ENCODE results near the gene SHF.

The SHF gene

GRCh38 chr15:45164914-45165313 is 22.9 kb downstream of the SHF start:
- H3K4me1 ChIP-seq (ENCODE audit: control insufficient read depth, insufficient read depth, low read length), result peaks cover 8% of the 10 kb centered on the region
- H3K36me3 ChIP-seq (ENCODE audit: control insufficient read depth, insufficient read depth, low read length), result no peaks in the 10 kb centered on the region
- no peak overlapping the region for H3K4me3 ChIP-seq (ENCODE audit: low read depth, low read length)
- H3K27me3 ChIP-seq (ENCODE audit: control insufficient read depth, insufficient read depth, low read length), result no peaks in the 10 kb centered on the region
- H3K9me3 ChIP-seq (ENCODE audit: control insufficient read depth, insufficient read depth, low read length), result no peaks in the 10 kb centered on the region
- H3K9ac ChIP-seq (ENCODE audit: low read depth, low read length), result no peak overlapping the region

GRCh38 chr15:45163508-45163856 is 24.3 kb downstream of the SHF start:
- no peaks in the 10 kb centered on the region for H3K9me3 ChIP-seq (ENCODE audit: control insufficient read depth, insufficient read depth, low read length)
- H3K9ac ChIP-seq (ENCODE audit: low read depth, low read length), result no peak overlapping the region
- no peak overlapping the region for H3K4me3 ChIP-seq (ENCODE audit: low read depth, low read length)
- peaks cover 2% of the 10 kb centered on the region for H3K4me1 ChIP-seq (ENCODE audit: control insufficient read depth, insufficient read depth, low read length)
- no peaks in the 10 kb centered on the region for H3K27me3 ChIP-seq (ENCODE audit: control insufficient read depth, insufficient read depth, low read length)
- H3K36me3 ChIP-seq (ENCODE audit: control insufficient read depth, insufficient read depth, low read length), result no peaks in the 10 kb centered on the region

- H3K27me3 ChIP-seq (ENCODE audit: control insufficient read depth, insufficient read depth, low read length), result no peaks in the 10 kb centered on the region
- no peaks in the 10 kb centered on the region for H3K36me3 ChIP-seq (ENCODE audit: control insufficient read depth, insufficient read depth, low read length)
- H3K4me3 ChIP-seq (ENCODE audit: low read depth, low read length), result no peak overlapping the region
- no peaks in the 10 kb centered on the region for H3K9me3 ChIP-seq (ENCODE audit: control insufficient read depth, insufficient read depth, low read length)
- no peak overlapping the region for H3K9ac ChIP-seq (ENCODE audit: low read depth, low read length)
- H3K4me1 ChIP-seq (ENCODE audit: control insufficient read depth, insufficient read depth, low read length), result peaks cover 2% of the 10 kb centered on the region
These were observed 24.8 kb downstream of the SHF start for GRCh38 chr15:45162771-45163507.

- Histone ChIP-seq H3K36me3 (ENCODE audit: control insufficient read depth, insufficient read depth, low read length) (no peaks in the 10 kb centered on the region), H3K27me3 (ENCODE audit: control insufficient read depth, insufficient read depth, low read length) (no peaks in the 10 kb centered on the region), H3K4me3 (ENCODE audit: low read depth, low read length) (no peak overlapping the region), H3K9me3 (ENCODE audit: control insufficient read depth, insufficient read depth, low read length) (no peaks in the 10 kb centered on the region), H3K4me1 (ENCODE audit: control insufficient read depth, insufficient read depth, low read length) (no peaks in the 10 kb centered on the region), H3K9ac (ENCODE audit: low read depth, low read length) (no peak overlapping the region)
These were observed 26.1 kb downstream of the SHF start for GRCh38 chr15:45161666-45162065.

- Histone ChIP-seq H3K4me3 (ENCODE audit: low read depth, low read length) (no peak overlapping the region), H3K4me1 (ENCODE audit: control insufficient read depth, insufficient read depth, low read length) (no peaks in the 10 kb centered on the region), H3K9me3 (ENCODE audit: control insufficient read depth, insufficient read depth, low read length) (no peaks in the 10 kb centered on the region)
These were observed 29.8 kb downstream of the SHF start for GRCh38 chr15:45157974-45158373.

GRCh38 chr15:45156744-45157455 is 30.9 kb downstream of the SHF start:
- H3K4me3 ChIP-seq (ENCODE audit: low read depth, low read length), result no peak overlapping the region
- no peaks in the 10 kb centered on the region for H3K4me1 ChIP-seq (ENCODE audit: control insufficient read depth, insufficient read depth, low read length)
- H3K36me3 ChIP-seq (ENCODE audit: control insufficient read depth, insufficient read depth, low read length), result no peaks in the 10 kb centered on the region
- no peak overlapping the region for H3K9ac ChIP-seq (ENCODE audit: low read depth, low read length)
- no peaks in the 10 kb centered on the region for H3K9me3 ChIP-seq (ENCODE audit: control insufficient read depth, insufficient read depth, low read length)
- H3K27me3 ChIP-seq (ENCODE audit: control insufficient read depth, insufficient read depth, low read length), result no peaks in the 10 kb centered on the region

More at GRCh38 chr15:45157974-45158373, 29.8 kb downstream of the SHF start:
- H3K27me3 ChIP-seq (ENCODE audit: control insufficient read depth, insufficient read depth, low read length), result no peaks in the 10 kb centered on the region
- no peak overlapping the region for H3K9ac ChIP-seq (ENCODE audit: low read depth, low read length)
- H3K36me3 ChIP-seq (ENCODE audit: control insufficient read depth, insufficient read depth, low read length), result no peaks in the 10 kb centered on the region

GRCh38 chr15:45155739-45156138 is 32.0 kb downstream of the SHF start:
- no peak overlapping the region for H3K9ac ChIP-seq (ENCODE audit: low read depth, low read length)
- H3K4me3 ChIP-seq (ENCODE audit: low read depth, low read length), result no peak overlapping the region
- no peaks in the 10 kb centered on the region for H3K27me3 ChIP-seq (ENCODE audit: control insufficient read depth, insufficient read depth, low read length)
- no peaks in the 10 kb centered on the region for H3K36me3 ChIP-seq (ENCODE audit: control insufficient read depth, insufficient read depth, low read length)
- H3K4me1 ChIP-seq (ENCODE audit: control insufficient read depth, insufficient read depth, low read length), result no peaks in the 10 kb centered on the region
- no peaks in the 10 kb centered on the region for H3K9me3 ChIP-seq (ENCODE audit: control insufficient read depth, insufficient read depth, low read length)

GRCh38 chr15:45151998-45152828 is 35.6 kb downstream of the SHF start:
- no peaks in the 10 kb centered on the region for H3K9me3 ChIP-seq (ENCODE audit: control insufficient read depth, insufficient read depth, low read length)
- no peaks in the 10 kb centered on the region for H3K27me3 ChIP-seq (ENCODE audit: control insufficient read depth, insufficient read depth, low read length)
- H3K9ac ChIP-seq (ENCODE audit: low read depth, low read length), result no peak overlapping the region
- H3K4me3 ChIP-seq (ENCODE audit: low read depth, low read length), result no peak overlapping the region
- H3K4me1 ChIP-seq (ENCODE audit: control insufficient read depth, insufficient read depth, low read length), result no peaks in the 10 kb centered on the region
- no peaks in the 10 kb centered on the region for H3K36me3 ChIP-seq (ENCODE audit: control insufficient read depth, insufficient read depth, low read length)

- Histone ChIP-seq H3K4me3 (ENCODE audit: low read depth, low read length) (no peak overlapping the region), H3K9me3 (ENCODE audit: control insufficient read depth, insufficient read depth, low read length) (no peaks in the 10 kb centered on the region), H3K4me1 (ENCODE audit: control insufficient read depth, insufficient read depth, low read length) (no peaks in the 10 kb centered on the region), H3K36me3 (ENCODE audit: control insufficient read depth, insufficient read depth, low read length) (no peaks in the 10 kb centered on the region), H3K9ac (ENCODE audit: low read depth, low read length) (no peak overlapping the region), H3K27me3 (ENCODE audit: control insufficient read depth, insufficient read depth, low read length) (no peaks in the 10 kb centered on the region)
These were observed 36.8 kb downstream of the SHF start for GRCh38 chr15:45150997-45151396.

GRCh38 chr15:45150481-45150880 is 37.3 kb downstream of the SHF start:
- Histone ChIP-seq H3K9me3 (ENCODE audit: control insufficient read depth, insufficient read depth, low read length) (no peaks in the 10 kb centered on the region), H3K4me1 (ENCODE audit: control insufficient read depth, insufficient read depth, low read length) (no peaks in the 10 kb centered on the region), H3K4me3 (ENCODE audit: low read depth, low read length) (no peak overlapping the region), H3K9ac (ENCODE audit: low read depth, low read length) (no peak overlapping the region), H3K27me3 (ENCODE audit: control insufficient read depth, insufficient read depth, low read length) (no peaks in the 10 kb centered on the region), H3K36me3 (ENCODE audit: control insufficient read depth, insufficient read depth, low read length) (no peaks in the 10 kb centered on the region)

- Histone ChIP-seq H3K27me3 (ENCODE audit: control insufficient read depth, insufficient read depth, low read length) (peaks cover 3% of the 10 kb centered on the region), H3K4me1 (ENCODE audit: control insufficient read depth, insufficient read depth, low read length) (no peaks in the 10 kb centered on the region), H3K9me3 (ENCODE audit: control insufficient read depth, insufficient read depth, low read length) (no peaks in the 10 kb centered on the region), H3K9ac (ENCODE audit: low read depth, low read length) (no peak overlapping the region), H3K36me3 (ENCODE audit: control insufficient read depth, insufficient read depth, low read length) (no peaks in the 10 kb centered on the region), H3K4me3 (ENCODE audit: low read depth, low read length) (no peak overlapping the region)
These were observed 38.7 kb downstream of the SHF start for GRCh38 chr15:45149060-45149459.
